ENCODE results near the gene GRK5.

The GRK5 gene

DNA sequence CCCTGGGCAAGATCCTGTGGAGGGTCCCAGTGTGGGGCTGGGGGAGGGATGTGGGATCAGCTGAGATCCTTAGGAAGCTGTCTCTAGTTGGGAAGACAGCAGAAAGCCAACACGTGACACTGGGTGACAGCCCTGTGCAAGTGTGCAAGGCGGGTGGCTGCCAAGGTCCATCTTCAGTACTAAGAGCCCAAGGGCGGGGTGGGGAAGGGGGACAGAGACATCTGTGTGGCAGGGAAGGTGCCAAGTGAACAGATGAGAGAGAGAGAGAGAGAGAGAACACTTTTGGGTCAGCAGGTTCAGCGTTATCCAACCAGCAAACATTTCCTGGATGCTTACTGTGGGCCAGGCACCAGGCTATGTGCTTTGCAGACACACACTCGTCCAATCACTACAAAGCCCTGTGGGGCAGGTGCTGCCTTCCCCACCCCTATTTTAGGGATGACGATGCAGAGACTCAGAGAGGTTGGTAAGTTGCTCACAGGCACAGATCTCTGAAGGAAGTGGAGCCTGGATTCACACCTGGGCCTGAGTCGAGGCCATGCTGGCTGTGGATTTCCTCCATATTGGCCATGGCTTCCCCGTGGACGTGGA lies 135.7 kb downstream of the GRK5 start:
- no peak overlapping the region for H3K4me3 ChIP-seq (ENCODE audit: low read depth, low read length)
- H2AK5ac ChIP-seq (ENCODE audit: low read length), result no peak overlapping the region
- H2BK120ac ChIP-seq (ENCODE audit: insufficient read depth, low read length, poor library complexity), result no peak overlapping the region
- no peaks in the 10 kb centered on the region for H3K27me3 ChIP-seq (ENCODE audit: insufficient read depth, low read length)
- no peak overlapping the region for H3K4ac ChIP-seq (ENCODE audit: low read depth, low read length)
- no peak for DNase-seq
- no peak overlapping the region for H4K12ac ChIP-seq (ENCODE audit: low read depth, low read length)
- no peaks in the 10 kb centered on the region for H3K36me3 ChIP-seq (ENCODE audit: control insufficient read depth in 1 of 2, insufficient read depth in 2 of 2, low read length in 2 of 2)
- no peak overlapping the region for H2BK5ac ChIP-seq (ENCODE audit: low read depth, low read length, poor library complexity)
- peaks cover 3 to 8% of the 10 kb centered on the region in 2 experiments for H3K4me1 ChIP-seq (ENCODE audit: control insufficient read depth in 1 of 2, insufficient read depth in 2 of 2, low read length in 2 of 2)
- H3K23ac ChIP-seq (ENCODE audit: low read length), result no peak overlapping the region
- no peaks in the 10 kb centered on the region for H3K79me1 ChIP-seq (ENCODE audit: low read length)
- H3K79me2 ChIP-seq (ENCODE audit: control insufficient read depth, insufficient read depth, low read length, poor library complexity), result no peaks in the 10 kb centered on the region
- WGBS (ENCODE audit: extremely low coverage, insufficient coverage, insufficient read length), result no CpG with 5 or more reads among the region's 9 CpGs
- H3K9me3 ChIP-seq (ENCODE audit: insufficient read depth, low read depth, low read length), result peaks cover 3% of the 10 kb centered on the region
- no peak overlapping the region for H2BK12ac ChIP-seq (ENCODE audit: low read length)
- H3K14ac ChIP-seq (ENCODE audit: low read length), result no peak overlapping the region
- no peak overlapping the region for H4K91ac ChIP-seq (ENCODE audit: low read depth, low read length)
- H3K27ac ChIP-seq (ENCODE audit: low read depth, low read length), result no peak overlapping the region
- H2AFZ ChIP-seq (ENCODE audit: insufficient read depth, low read length, poor library complexity), result no peak overlapping the region
- H3K4me2 ChIP-seq (ENCODE audit: low read length), result no peak overlapping the region
- no peak overlapping the region for H4K8ac ChIP-seq (ENCODE audit: low read depth, low read length)
- no peak overlapping the region for H3K18ac ChIP-seq (ENCODE audit: low read length)
- H3K9ac ChIP-seq (ENCODE audit: low read length), result no peak overlapping the region

DNA sequence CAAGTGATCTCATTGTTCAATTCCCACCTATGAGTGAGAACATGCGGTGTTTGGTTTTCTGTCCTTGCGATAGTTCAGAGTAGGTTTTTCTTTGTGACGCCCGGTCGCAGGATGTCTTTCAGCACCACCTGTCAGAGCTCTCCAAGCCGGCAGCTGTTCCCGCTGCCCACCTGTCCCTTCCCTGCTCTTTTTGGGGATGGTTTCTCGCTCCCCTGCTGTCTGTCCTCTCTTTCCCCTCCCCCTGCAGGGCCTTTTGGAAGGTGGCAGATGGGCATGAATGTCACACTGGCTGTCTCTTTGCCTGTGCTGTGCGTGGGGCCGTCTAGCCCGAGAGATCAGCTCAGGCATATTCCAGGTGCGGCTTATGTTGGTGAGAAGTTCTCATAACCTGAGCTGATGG lies 137.0 kb downstream of the GRK5 start:
- Histone ChIP-seq H3K4ac (ENCODE audit: low read depth, low read length) (no peak overlapping the region), H3K9me3 (ENCODE audit: insufficient read depth, low read depth, low read length) (peaks cover 3% of the 10 kb centered on the region), H3K18ac (ENCODE audit: low read length) (no peak overlapping the region), H3K9ac (ENCODE audit: low read length) (no peak overlapping the region), H3K79me1 (ENCODE audit: low read length) (no peaks in the 10 kb centered on the region), H3K27me3 (ENCODE audit: insufficient read depth, low read length) (no peaks in the 10 kb centered on the region), H3K4me1 (ENCODE audit: control insufficient read depth in 1 of 2, insufficient read depth in 2 of 2, low read length in 2 of 2) (peaks cover 3 to 8% of the 10 kb centered on the region in 2 experiments), H3K14ac (ENCODE audit: low read length) (no peak overlapping the region), H2BK120ac (ENCODE audit: insufficient read depth, low read length, poor library complexity) (no peak overlapping the region), H4K8ac (ENCODE audit: low read depth, low read length) (no peak overlapping the region), H3K79me2 (ENCODE audit: control insufficient read depth, insufficient read depth, low read length, poor library complexity) (no peaks in the 10 kb centered on the region), H2AFZ (ENCODE audit: insufficient read depth, low read length, poor library complexity) (no peak overlapping the region), H3K23ac (ENCODE audit: low read length) (no peak overlapping the region), H2BK5ac (ENCODE audit: low read depth, low read length, poor library complexity) (no peak overlapping the region), H3K27ac (ENCODE audit: low read depth, low read length) (no peak overlapping the region), H3K36me3 (ENCODE audit: control insufficient read depth in 1 of 2, insufficient read depth in 2 of 2, low read length in 2 of 2) (no peaks in the 10 kb centered on the region), H4K12ac (ENCODE audit: low read depth, low read length) (no peak overlapping the region), H2AK5ac (ENCODE audit: low read length) (no peak overlapping the region), H3K4me2 (ENCODE audit: low read length) (no peak overlapping the region), H3K4me3 (ENCODE audit: low read depth, low read length) (no peak overlapping the region), H2BK12ac (ENCODE audit: low read length) (no peak overlapping the region), H4K91ac (ENCODE audit: low read depth, low read length) (no peak overlapping the region)
- DNase-seq, result no peak
- WGBS (ENCODE audit: extremely low coverage, insufficient coverage, insufficient read length), result no CpG with 5 or more reads among the region's 12 CpGs

DNA sequence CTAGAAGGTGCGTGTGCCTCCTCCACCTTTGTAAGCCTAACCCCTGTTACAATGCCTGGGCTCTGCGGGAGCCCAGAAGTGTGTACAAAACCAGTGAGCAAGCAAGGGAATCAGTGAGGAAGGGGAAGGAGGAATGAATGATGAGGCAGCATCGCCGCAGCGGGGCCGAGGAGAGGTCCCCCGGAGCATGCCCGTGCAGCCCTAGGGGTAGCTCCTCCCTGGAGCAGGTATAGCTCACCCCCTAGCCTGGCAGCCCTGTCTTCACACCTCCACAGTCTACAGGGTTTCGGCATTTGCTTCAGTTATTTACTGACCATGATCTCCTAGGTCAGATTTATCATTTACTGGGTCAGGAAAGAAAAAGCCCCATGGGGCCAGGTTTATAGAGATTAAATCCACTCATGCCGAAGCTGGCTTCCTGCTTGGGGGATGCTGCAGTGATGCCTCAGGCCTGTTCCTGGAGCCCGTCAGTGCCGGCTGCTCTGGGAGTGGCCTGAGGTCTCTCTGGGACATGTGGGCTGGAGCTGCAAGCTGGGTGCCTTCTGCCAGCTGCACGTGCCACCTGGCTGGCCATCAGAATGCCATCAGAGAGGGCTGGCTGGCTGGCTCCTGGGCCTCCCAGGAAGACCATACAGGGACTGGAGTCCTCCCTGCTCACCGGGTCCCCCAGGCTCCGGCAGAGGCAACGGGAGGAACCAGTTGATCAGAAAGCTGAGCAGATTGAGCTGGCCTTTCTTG lies 138.9 kb downstream of the GRK5 start:
- WGBS (ENCODE audit: extremely low coverage, insufficient coverage, insufficient read length), result no CpG with 5 or more reads among the region's 16 CpGs

DNA sequence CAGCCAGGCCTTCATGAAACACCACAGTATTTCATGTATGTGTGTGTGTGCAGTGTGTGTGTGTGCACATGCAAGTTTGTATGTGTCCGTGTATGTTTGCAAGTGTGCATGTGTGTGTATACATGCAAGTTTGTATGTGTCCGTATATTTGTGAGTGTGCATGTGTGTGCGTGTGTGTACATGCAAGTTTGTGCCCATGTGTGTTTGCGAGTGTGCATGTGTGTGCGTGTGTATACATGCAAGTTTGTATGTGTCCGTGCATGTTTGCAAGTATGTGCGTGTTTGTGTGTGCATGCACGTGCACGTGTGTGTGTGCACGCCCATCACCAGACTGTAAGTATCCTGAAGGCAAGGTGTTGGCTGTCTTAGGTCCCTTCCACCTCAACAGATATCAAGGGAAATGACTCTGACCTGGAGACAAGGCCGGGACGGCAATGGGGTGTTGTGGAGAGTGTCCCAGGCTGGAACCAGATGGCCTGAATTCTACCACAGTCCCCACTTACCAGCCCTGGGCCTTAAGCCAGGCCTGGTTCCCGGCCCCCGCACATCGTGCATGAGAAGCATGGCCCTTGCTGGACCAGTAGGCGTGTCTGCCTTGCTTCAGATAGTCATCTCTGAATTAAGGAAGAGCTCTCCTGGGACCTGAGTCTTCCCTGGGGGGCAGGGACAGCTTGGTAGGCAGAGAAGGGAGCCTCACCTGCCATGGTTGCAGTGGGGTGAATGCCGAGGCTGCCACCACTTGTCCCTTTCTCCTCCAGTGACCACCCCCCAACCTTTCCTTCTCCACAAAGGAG lies 140.0 kb downstream of the GRK5 start:
- Histone ChIP-seq H3K79me2 (ENCODE audit: control insufficient read depth, insufficient read depth, low read length, poor library complexity) (no peaks in the 10 kb centered on the region), H3K4me3 (ENCODE audit: low read depth, low read length) (no peak overlapping the region), H3K18ac (ENCODE audit: low read length) (no peak overlapping the region), H3K9ac (ENCODE audit: low read length) (no peak overlapping the region), H3K27ac (ENCODE audit: low read depth, low read length) (no peak overlapping the region), H2AFZ (ENCODE audit: insufficient read depth, low read length, poor library complexity) (no peak overlapping the region), H3K27me3 (ENCODE audit: insufficient read depth, low read length) (no peaks in the 10 kb centered on the region), H4K12ac (ENCODE audit: low read depth, low read length) (no peak overlapping the region), H3K79me1 (ENCODE audit: low read length) (no peaks in the 10 kb centered on the region), H3K4me1 (ENCODE audit: control insufficient read depth in 1 of 2, insufficient read depth in 2 of 2, low read length in 2 of 2) (no peaks in the 10 kb centered on the region), H3K23ac (ENCODE audit: low read length) (no peak overlapping the region), H3K14ac (ENCODE audit: low read length) (no peak overlapping the region), H2AK5ac (ENCODE audit: low read length) (no peak overlapping the region), H2BK12ac (ENCODE audit: low read length) (no peak overlapping the region), H4K8ac (ENCODE audit: low read depth, low read length) (no peak overlapping the region), H4K91ac (ENCODE audit: low read depth, low read length) (no peak overlapping the region), H3K9me3 (ENCODE audit: insufficient read depth, low read depth, low read length) (peaks cover 4% of the 10 kb centered on the region), H2BK120ac (ENCODE audit: insufficient read depth, low read length, poor library complexity) (no peak overlapping the region), H3K4me2 (ENCODE audit: low read length) (no peak overlapping the region), H3K36me3 (ENCODE audit: control insufficient read depth in 1 of 2, insufficient read depth in 2 of 2, low read length in 2 of 2) (no peaks in the 10 kb centered on the region), H2BK5ac (ENCODE audit: low read depth, low read length, poor library complexity) (no peak overlapping the region), H3K4ac (ENCODE audit: low read depth, low read length) (no peak overlapping the region)
- no peak for DNase-seq
- no CpG with 5 or more reads among the region's 17 CpGs for WGBS (ENCODE audit: extremely low coverage, insufficient coverage, insufficient read length)

More for the DNA sequence above, 138.9 kb downstream of the GRK5 start:
- Histone ChIP-seq H3K9ac (ENCODE audit: low read length) (no peak overlapping the region), H3K79me1 (ENCODE audit: low read length) (no peaks in the 10 kb centered on the region), H3K4me1 (ENCODE audit: control insufficient read depth in 1 of 2, insufficient read depth in 2 of 2, low read length in 2 of 2) (peaks cover 1 to 4% of the 10 kb centered on the region in 2 experiments), H3K4me3 (ENCODE audit: low read depth, low read length) (no peak overlapping the region), H3K14ac (ENCODE audit: low read length) (no peak overlapping the region), H3K36me3 (ENCODE audit: control insufficient read depth in 1 of 2, insufficient read depth in 2 of 2, low read length in 2 of 2) (no peaks in the 10 kb centered on the region), H2AK5ac (ENCODE audit: low read length) (no peak overlapping the region), H3K79me2 (ENCODE audit: control insufficient read depth, insufficient read depth, low read length, poor library complexity) (no peaks in the 10 kb centered on the region), H4K12ac (ENCODE audit: low read depth, low read length) (no peak overlapping the region), H3K27ac (ENCODE audit: low read depth, low read length) (no peak overlapping the region), H3K27me3 (ENCODE audit: insufficient read depth, low read length) (no peaks in the 10 kb centered on the region), H2AFZ (ENCODE audit: insufficient read depth, low read length, poor library complexity) (no peak overlapping the region), H3K4me2 (ENCODE audit: low read length) (no peak overlapping the region), H3K4ac (ENCODE audit: low read depth, low read length) (no peak overlapping the region), H3K9me3 (ENCODE audit: insufficient read depth, low read depth, low read length) (peaks cover 3% of the 10 kb centered on the region), H2BK5ac (ENCODE audit: low read depth, low read length, poor library complexity) (no peak overlapping the region), H4K91ac (ENCODE audit: low read depth, low read length) (no peak overlapping the region), H3K18ac (ENCODE audit: low read length) (no peak overlapping the region), H2BK12ac (ENCODE audit: low read length) (no peak overlapping the region), H3K23ac (ENCODE audit: low read length) (no peak overlapping the region), H4K8ac (ENCODE audit: low read depth, low read length) (no peak overlapping the region), H2BK120ac (ENCODE audit: insufficient read depth, low read length, poor library complexity) (no peak overlapping the region)
- no peak for DNase-seq
